GM12878 (cell line): Measurements from ENCODE around the gene PRKN. TPM values are rescaled to one million over a fixed set of nuclear protein-coding genes. Genes with fewer than 3 reads are reported as not detected.

Experiments
- BRCA1 ChIP-seq: IDR thresholded peaks from 2 replicates; pipeline ENCODE4 v1.6.1; 2011; ENCODE audit warnings: low read depth, low read length, improper control_type of control experiment
- CHD4 ChIP-seq: fragments of 200-600 bp; sonication (generic); IDR thresholded peaks from 2 replicates; pipeline ENCODE4 v1.6.1; 2016; ENCODE audit warnings: mild to moderate bottlenecking
- CTCF ChIP-seq, 3 experiments: IDR thresholded peaks in 2 of 3; conservative IDR thresholded peaks in 1 of 3; 2 replicates each; pipeline ENCODE4 v1.5.1; 2011; ENCODE audit warnings: low read depth in 3 of 3, low read length in 3 of 3, mild to moderate bottlenecking in 3 of 3, control low read depth in 2 of 3, moderate library complexity in 2 of 3, inconsistent platforms in 1 of 3, mixed read lengths in 1 of 3; ENCODE audit not compliant: control insufficient read depth in 2 of 3, insufficient read depth in 1 of 3; ENCODE audit errors: extremely low read depth in 1 of 3
- EZH2 ChIP-seq: IDR thresholded peaks from 2 replicates; pipeline ENCODE4 v1.6.1; 2012; ENCODE audit warnings: low read depth, mild to moderate bottlenecking, control low read depth, inconsistent platforms, low read length, borderline replicate concordance; ENCODE audit not compliant: control insufficient read depth
- FOXK2 ChIP-seq: fragments of 450-650 bp; IDR thresholded peaks from 2 replicates; pipeline ENCODE4 v1.6.1; 2017; ENCODE audit warnings: mild to moderate bottlenecking, moderate library complexity
- HCFC1 ChIP-seq: fragments of 150-350 bp; IDR thresholded peaks from 2 replicates; pipeline ENCODE4 v1.6.1; 2014; ENCODE audit warnings: low read length
- HDAC6 ChIP-seq: fragments of 200-600 bp; sonication (generic); IDR thresholded peaks from one replicate; pipeline ENCODE4 v1.8.0; 2017; ENCODE audit warnings: antibody characterized with exemption; ENCODE audit not compliant: unreplicated experiment
- NBN ChIP-seq: fragments of 450-650 bp; IDR thresholded peaks from 2 replicates; pipeline ENCODE4 v1.6.1; 2016
- NFYB ChIP-seq: IDR thresholded peaks from 2 replicates; pipeline ENCODE4 v1.6.1; 2011; ENCODE audit warnings: low read depth, mild to moderate bottlenecking, low read length, improper control_type of control experiment, moderate library complexity; ENCODE audit not compliant: insufficient read depth
- NKRF ChIP-seq: fragments of 450-650 bp; conservative IDR thresholded peaks from 2 replicates; pipeline ENCODE4 v1.6.1; 2017; ENCODE audit warnings: mild to moderate bottlenecking, moderate library complexity
- NRF1 ChIP-seq: conservative IDR thresholded peaks from 2 replicates; pipeline ENCODE4 v1.6.1; 2011; ENCODE audit warnings: mild to moderate bottlenecking, low read depth, low read length, improper control_type of control experiment
- PAX5 ChIP-seq: IDR thresholded peaks from 2 replicates; pipeline ENCODE4 v1.6.1; 2011; ENCODE audit warnings: low read depth, low read length, borderline replicate concordance
- PML ChIP-seq: IDR thresholded peaks from 2 replicates; pipeline ENCODE4 v1.6.1; 2012; ENCODE audit warnings: low read length, inconsistent platforms
- POLR2A ChIP-seq: IDR thresholded peaks from 2 replicates; pipeline ENCODE4 v1.6.1; 2011; ENCODE audit warnings: low read depth, mild to moderate bottlenecking, low read length
- POLR2AphosphoS5 ChIP-seq: IDR thresholded peaks from 2 replicates; pipeline ENCODE4 v1.6.1; 2011; ENCODE audit warnings: mild to moderate bottlenecking, low read length, inconsistent platforms
- RELB ChIP-seq: fragments of 450-650 bp; IDR thresholded peaks from 2 replicates; pipeline ENCODE4 v1.6.1; 2017; ENCODE audit warnings: low read depth, mild to moderate bottlenecking, moderate library complexity
- SMARCA5 ChIP-seq: fragments of 450-650 bp; IDR thresholded peaks from 2 replicates; pipeline ENCODE4 v1.6.1; 2017; ENCODE audit warnings: mild to moderate bottlenecking
- SREBF2 ChIP-seq: IDR thresholded peaks from 2 replicates; pipeline ENCODE4 v1.6.1; 2012; ENCODE audit warnings: mild to moderate bottlenecking, low read length
- ZBED1 ChIP-seq: IDR thresholded peaks from 2 replicates; pipeline ENCODE4 v1.6.1; 2016; ENCODE audit warnings: borderline replicate concordance
- ZBTB33 ChIP-seq: fragments of 450-650 bp; IDR thresholded peaks from 2 replicates; pipeline ENCODE4 v1.6.1; 2017; ENCODE audit warnings: mild to moderate bottlenecking
- ZNF207 ChIP-seq: fragments of 450-650 bp; IDR thresholded peaks from 2 replicates; pipeline ENCODE4 v1.6.1; 2014; ENCODE audit warnings: antibody characterized with exemption, mild to moderate bottlenecking, borderline replicate concordance
- ZNF24 ChIP-seq: fragments of 450-650 bp; IDR thresholded peaks from 2 replicates; pipeline ENCODE4 v1.6.1; 2017; ENCODE audit warnings: antibody characterized with exemption, mild to moderate bottlenecking
- ZSCAN29 ChIP-seq: fragments of 450-650 bp; IDR thresholded peaks from 2 replicates; pipeline ENCODE4 v1.6.1; 2017; ENCODE audit warnings: mild to moderate bottlenecking, moderate library complexity
- polyA plus RNA-seq, 11 experiments: library from polyadenylated mRNA; depleted of rRNA in 4 of 11; unstranded in 6 of 11; stranded (reverse) in 5 of 11; fragments of >200 nt; fragmentation: Nextera tagmentation in 4 of 11; fragmentation: Illumina TruSeq in 1 of 11; extraction: Ambion mirVana in 4 of 11; extraction: Trizol in 1 of 11; gene quantifications; 1 replicate in 1 of 11; 2 replicates in 10 of 11; pipeline versions ENCODE4 v1.2.1 to v1.2.3, GENCODE V29; 2011 to 2016; ENCODE audit warnings: inconsistent platforms in 2 of 11, missing spikeins in 2 of 11, low read depth in 1 of 11
- total RNA-seq, 4 experiments: library from RNA; depleted of rRNA in 3 of 4; stranded (reverse); fragments of >200 nt in 3 of 4; fragmentation: Illumina TruSeq in 1 of 4; extraction: Trizol in 1 of 4; gene quantifications; 2 replicates each; pipeline versions ENCODE4 v1.2.1 to v1.2.3, GENCODE V29; 2013 to 2021

The PRKN gene
- total and polyA plus RNA-seq, 10 of the 15 experiments (the other 5 are each of a cell fraction or from before 2014, with no cell fraction given), result 0.06 to 0.09 TPM; not detected in 8

DNA sequence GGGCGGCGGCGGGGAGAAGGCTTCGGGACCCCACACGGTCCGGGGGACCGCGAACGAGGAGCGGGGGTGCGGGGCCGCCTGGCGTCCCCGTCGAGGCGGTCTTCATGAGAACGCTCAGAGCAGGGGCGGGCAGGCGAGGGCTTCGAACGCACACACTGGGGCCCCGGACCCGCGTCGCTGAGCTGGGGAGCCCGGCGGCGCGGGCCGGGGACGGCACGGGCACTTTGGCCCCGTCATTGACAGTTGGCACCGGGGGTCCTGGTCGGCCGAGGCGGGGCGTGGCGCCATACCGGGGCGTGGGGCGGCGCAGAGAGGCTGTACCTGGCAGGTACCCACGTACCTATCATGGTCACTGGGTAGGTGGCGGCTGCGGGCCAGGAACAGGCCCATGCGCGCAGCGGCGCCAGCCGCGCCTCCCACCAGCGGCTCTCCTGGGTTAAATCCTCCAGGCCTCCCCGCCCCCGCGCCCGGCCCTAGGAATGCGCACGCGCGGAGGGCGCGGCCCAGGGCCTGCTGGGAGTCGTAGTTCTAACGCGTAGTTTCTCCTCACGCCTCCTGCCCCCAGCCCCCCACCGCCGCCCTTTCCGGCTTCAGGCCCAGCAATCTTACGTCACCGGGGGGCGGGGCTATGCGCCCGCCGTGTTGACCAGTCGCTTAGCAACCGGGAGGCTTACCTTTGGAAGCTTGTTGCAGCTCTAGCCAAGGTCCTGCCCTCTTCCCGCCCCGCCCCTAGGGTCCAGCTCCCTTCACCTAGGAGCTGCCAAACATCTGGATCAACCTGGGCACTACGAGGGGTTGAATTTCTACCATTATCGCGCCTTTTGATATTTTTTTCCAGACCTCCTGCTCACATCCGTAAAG is at the start of gene PRKN, which contains the start of gene PACRG (continued):
- TF ChIP-seq EZH2 (no peak), SMARCA5 (no peak), POLR2A (peak; percentile 63), NBN (no peak), CHD4 (no peak), NKRF (no peak), ZBED1 (no peak), HDAC6 (no peak), FOXK2 (no peak), HCFC1 (peak; percentile 87), ZSCAN29 (no peak), ZNF24 (no peak), ZNF207 (no peak), ZBTB33 (no peak), PAX5 (no peak; the same call in 1 of the 2 replicates), RELB (no peak), NFYB (no peak), CTCF (IDR thresholded peaks at IDR 0.05 in 2 of 3, conservative IDR thresholded peaks at IDR 0.05 in 1 of 3; ENCODE audit: control insufficient read depth in 2 of 3, extremely low read depth in 1 of 3, insufficient read depth in 1 of 3, low read depth in 3 of 3, low read length in 3 of 3) (no peak), SREBF2 (no peak), POLR2AphosphoS5 (no peak), BRCA1 (no peak), PML (no peak), NRF1 (peak; percentile 46; the same call in 1 of the 2 replicates)
